ENCODE data around the gene ALDH1A3.

The ALDH1A3 gene

DNA sequence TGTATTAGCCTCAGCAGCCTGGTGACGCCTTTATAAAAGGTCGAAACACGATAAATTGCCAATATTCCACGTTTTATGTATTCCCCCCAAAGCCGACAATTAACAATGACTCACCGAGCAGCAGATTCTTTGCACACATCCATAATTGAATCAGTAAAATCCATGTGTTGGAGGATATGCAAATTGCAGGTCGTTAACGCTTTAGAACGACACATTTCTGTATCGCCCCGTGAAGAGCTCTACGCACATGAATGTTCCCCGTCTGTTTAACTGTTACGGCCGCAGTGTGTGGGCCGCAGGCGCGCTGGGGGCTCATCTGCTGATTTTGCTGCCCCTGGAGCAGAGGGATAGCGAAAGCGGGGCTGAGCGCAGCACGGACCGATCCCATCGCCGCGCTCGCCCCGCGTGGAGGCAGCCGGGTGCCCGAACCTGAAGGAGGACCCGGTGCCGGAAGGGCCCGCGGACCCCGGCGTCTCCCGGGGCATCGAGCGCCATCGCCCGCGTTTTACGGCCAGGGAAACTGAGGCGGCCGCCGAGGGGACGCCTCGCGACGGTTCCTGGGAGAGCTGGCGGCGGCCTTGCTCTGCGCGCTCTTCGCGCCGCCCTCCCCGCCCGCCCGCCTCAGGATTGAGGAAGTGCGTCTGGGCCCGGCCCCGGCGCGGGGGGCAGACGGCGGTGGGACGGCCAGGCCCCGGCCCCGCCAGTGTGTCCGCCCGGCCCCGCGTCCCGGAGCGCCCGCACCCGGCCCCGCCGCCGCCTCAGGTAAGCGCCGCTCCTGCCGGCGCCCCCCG, 39.3 kb downstream of the ALDH1A3 start, which contains the start of gene LRRK1:
LRRK1 (plus strand) TSS at position 668 of the 791 bp plus-strand sequence. CDS start 5,276 bp downstream, outside the sequence.
- Histone ChIP-seq H3K4me1 (ENCODE audit: control insufficient read depth, insufficient read depth, low read length) (no peaks in the 10 kb centered on the region), H3K36me3 (ENCODE audit: control insufficient read depth, insufficient read depth, low read length) (no peaks in the 10 kb centered on the region), H3K9ac (ENCODE audit: low read length) (peak within 1 kb of the TSS; percentile 53), H3K27me3 (ENCODE audit: control insufficient read depth, insufficient read depth, low read length) (no peaks in the 10 kb centered on the region), H3K4me3 (ENCODE audit: low read length) (peak within 1 kb of the TSS; percentile 69), H3K27ac (ENCODE audit: low read depth, low read length) (peak within 1 kb of the TSS; percentile 27)

DNA sequence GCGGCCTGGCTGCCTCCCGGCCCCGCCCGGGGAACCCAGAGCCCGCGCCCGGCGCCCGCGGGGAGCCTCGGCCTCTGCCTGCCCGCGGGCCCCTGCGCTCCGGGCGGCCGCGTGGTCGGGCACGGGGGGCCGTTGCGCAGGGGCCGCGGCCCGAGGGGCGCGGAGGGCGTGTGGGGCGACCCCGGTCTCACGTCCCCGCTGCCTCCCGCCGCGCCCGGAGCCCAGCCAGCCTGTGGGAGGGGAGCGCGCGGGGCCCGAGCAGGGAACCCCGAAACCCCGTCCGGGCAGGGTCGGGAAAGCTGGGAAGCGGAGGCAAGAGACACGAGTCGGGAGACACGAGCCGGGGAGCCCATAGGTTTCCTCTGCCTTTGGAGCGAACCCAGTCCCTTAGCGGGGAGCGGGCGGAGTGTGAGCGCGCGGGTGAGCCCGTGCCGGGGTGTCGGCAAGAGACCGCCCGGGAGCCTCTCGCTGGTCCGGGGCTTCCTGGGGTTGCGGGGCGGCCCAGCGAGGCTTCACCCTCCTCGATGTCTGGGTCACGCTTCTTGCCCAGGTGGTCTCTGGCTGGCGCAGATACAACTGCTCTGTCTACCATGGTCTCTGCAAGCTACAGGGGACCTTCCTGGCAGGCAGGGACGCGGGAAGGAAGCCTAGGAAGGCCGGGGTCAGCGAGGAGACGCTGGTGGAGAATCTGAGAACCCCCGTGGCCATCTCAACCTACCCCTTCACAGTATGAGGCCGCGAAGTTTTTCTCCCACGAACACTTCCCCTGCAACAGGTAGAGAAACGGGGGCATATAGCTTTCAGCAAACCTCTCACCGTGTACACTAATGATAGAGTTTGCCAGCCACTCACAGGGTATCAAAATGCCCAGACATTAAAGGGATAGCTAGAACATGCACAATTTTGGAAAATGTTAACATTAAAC, 40.1 kb downstream of the ALDH1A3 start:
- Histone ChIP-seq H3K27ac (ENCODE audit: low read depth, low read length) (peak overlapping the region; percentile 17), H3K36me3 (ENCODE audit: control insufficient read depth, insufficient read depth, low read length) (no peaks in the 10 kb centered on the region), H3K27me3 (ENCODE audit: control insufficient read depth, insufficient read depth, low read length) (no peaks in the 10 kb centered on the region), H3K4me3 (ENCODE audit: low read length) (peak overlapping the region; percentile 69), H3K9ac (ENCODE audit: low read length) (peak overlapping the region; percentile 53), H3K4me1 (ENCODE audit: control insufficient read depth, insufficient read depth, low read length) (no peaks in the 10 kb centered on the region)

DNA sequence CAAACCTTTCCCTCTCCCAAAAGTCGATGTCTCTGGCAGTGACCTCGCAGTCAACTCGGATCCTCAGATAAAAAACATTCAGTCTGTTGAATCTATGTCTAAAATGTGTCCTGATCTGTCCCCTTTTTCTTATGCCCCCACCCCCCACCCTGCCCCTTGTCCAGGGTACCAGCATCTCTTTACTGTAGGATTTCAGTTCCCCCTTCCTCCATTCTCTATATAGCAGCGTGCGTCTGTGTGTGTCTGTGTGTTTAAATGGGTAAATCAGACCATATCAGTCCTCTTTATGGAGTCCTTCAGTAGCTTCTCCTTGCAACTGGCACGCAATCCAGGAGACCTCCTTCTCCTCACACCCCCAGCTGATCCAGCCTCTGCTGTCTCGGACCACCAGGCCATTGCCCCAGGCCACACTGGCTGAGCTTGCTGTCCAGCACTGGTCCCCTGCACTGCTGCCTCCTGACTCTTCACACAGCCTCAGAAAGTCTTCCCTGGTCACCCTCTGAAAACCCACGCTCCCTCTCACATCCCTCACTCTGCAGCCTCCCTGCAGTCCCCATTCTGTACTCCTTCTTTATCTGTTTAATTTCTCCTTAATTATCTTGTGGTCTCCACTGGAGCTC, 41.0 kb downstream of the ALDH1A3 start:
- H3K27me3 ChIP-seq (ENCODE audit: control insufficient read depth, insufficient read depth, low read length) = no peaks in the 10 kb centered on the region
- H3K4me3 ChIP-seq (ENCODE audit: low read length) = peak overlapping the region; percentile 69
- H3K4me1 ChIP-seq (ENCODE audit: control insufficient read depth, insufficient read depth, low read length) = no peaks in the 10 kb centered on the region
- no peaks in the 10 kb centered on the region for H3K36me3 ChIP-seq (ENCODE audit: control insufficient read depth, insufficient read depth, low read length)
- no peak overlapping the region for H3K9ac ChIP-seq (ENCODE audit: low read length)
- H3K27ac ChIP-seq (ENCODE audit: low read depth, low read length) = no peak overlapping the region

DNA sequence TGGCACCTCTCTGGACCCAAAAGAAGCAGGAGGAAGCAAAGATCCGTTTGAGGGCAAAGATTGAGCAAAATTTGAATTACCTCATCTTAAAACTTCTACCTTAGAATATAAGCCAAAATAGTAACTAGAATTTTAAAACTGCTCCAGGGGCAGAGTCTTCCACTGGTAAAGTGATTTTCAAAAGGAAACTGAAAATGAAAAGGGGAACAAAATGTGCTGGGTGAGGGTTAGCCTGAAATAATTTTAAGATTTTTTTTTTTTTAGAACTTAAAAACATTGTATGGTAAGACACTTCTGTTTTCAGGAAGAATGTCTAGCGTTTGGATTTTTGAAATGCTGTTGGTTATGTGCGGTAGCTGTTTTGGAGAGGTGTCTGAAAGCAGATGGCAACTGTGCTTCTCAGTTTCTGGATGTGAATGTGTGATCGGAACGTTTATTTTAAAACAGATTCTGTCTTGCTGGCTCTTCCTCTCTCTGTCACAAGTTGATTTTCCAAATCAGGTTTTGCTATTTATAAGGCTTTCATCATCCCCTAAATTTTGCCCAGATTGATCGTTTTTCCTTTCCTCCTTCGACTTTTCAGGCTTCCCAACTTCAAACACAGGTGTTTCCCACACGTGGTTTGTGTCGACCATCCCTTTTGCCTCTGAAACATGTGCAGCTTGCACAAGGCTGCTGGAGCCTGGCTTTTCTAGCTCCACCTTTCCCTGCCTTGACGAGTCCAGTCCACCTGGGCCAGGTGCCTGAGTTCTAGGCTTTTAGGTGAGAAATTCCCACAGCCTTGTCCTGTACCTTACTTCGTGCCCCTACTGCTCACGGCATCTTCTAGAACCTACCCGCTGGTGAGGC, 42.8 kb downstream of the ALDH1A3 start:
- Histone ChIP-seq H3K4me3 (ENCODE audit: low read length) (no peak overlapping the region), H3K36me3 (ENCODE audit: control insufficient read depth, insufficient read depth, low read length) (peaks cover 2% of the 10 kb centered on the region), H3K9ac (ENCODE audit: low read length) (no peak overlapping the region), H3K27ac (ENCODE audit: low read depth, low read length) (no peak overlapping the region), H3K4me1 (ENCODE audit: control insufficient read depth, insufficient read depth, low read length) (no peaks in the 10 kb centered on the region), H3K27me3 (ENCODE audit: control insufficient read depth, insufficient read depth, low read length) (no peaks in the 10 kb centered on the region)

DNA sequence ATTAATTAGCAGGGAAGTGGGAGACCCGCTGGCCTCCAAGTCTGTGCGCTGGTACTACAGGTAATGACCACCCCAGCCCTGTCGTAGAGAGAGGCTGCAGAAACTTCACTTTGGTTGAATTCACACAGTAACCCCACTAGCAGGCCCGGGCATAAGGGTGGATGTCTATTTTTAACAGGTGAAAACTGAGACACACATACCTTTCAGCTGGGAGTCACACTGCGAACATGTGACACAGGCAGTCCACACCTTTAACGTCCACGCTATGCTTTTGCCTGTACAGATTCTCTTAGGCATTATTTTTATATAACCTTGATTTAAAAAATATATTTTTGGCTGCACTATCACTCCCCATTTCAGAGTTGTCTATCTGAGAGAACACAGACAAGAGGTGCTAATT, 43.4 kb downstream of the ALDH1A3 start:
- Histone ChIP-seq H3K9ac (ENCODE audit: low read length) (no peak overlapping the region), H3K27me3 (ENCODE audit: control insufficient read depth, insufficient read depth, low read length) (no peaks in the 10 kb centered on the region), H3K36me3 (ENCODE audit: control insufficient read depth, insufficient read depth, low read length) (peaks cover 2% of the 10 kb centered on the region), H3K27ac (ENCODE audit: low read depth, low read length) (no peak overlapping the region), H3K4me3 (ENCODE audit: low read length) (no peak overlapping the region), H3K4me1 (ENCODE audit: control insufficient read depth, insufficient read depth, low read length) (no peaks in the 10 kb centered on the region)

DNA sequence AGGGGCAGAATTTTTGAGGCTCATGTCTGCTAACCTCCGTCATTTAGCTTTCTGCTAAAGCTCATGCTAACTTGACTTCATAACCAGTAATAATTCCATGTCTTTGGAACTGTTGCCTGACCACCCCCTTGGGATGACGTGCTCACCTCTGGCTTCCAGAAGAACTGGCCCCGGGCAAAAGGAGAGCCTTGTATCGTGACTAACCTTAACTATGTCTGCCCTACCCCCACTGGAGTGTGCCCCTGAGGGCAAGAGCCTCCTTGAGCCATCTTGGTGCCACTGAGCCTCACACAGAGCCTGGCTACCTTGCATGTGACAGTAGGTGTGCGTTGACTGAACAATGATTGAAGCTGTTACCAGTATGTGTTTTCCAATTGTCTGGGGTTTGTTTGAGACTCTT, 44.3 kb downstream of the ALDH1A3 start:
- no peak overlapping the region for H3K27ac ChIP-seq (ENCODE audit: low read depth, low read length)
- no peaks in the 10 kb centered on the region for H3K27me3 ChIP-seq (ENCODE audit: control insufficient read depth, insufficient read depth, low read length)
- H3K36me3 ChIP-seq (ENCODE audit: control insufficient read depth, insufficient read depth, low read length) = peaks cover 2% of the 10 kb centered on the region
- H3K9ac ChIP-seq (ENCODE audit: low read length) = no peak overlapping the region
- H3K4me1 ChIP-seq (ENCODE audit: control insufficient read depth, insufficient read depth, low read length) = no peaks in the 10 kb centered on the region
- H3K4me3 ChIP-seq (ENCODE audit: low read length) = no peak overlapping the region

DNA sequence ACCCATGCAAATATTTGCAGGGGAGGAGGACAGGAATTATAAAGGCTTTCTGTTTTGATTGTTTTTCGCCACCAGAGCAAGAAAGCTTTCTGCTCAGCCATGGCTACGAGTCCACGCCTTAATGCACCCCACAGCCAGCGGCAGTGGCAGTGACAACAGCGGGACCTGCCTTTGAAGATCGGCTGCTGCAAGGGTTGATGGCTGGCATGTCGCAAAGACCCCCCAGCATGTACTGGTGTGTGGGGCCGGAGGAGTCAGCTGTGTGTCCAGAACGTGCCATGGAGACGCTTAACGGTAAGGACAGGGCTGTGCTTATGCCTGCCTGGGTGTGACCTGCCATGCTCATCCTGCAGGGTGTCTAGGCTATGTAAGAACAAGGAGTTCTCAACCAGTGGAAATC, 44.8 kb downstream of the ALDH1A3 start:
- no peaks in the 10 kb centered on the region for H3K27me3 ChIP-seq (ENCODE audit: control insufficient read depth, insufficient read depth, low read length)
- H3K36me3 ChIP-seq (ENCODE audit: control insufficient read depth, insufficient read depth, low read length) = peaks cover 2% of the 10 kb centered on the region
- H3K4me3 ChIP-seq (ENCODE audit: low read length) = no peak overlapping the region
- no peaks in the 10 kb centered on the region for H3K4me1 ChIP-seq (ENCODE audit: control insufficient read depth, insufficient read depth, low read length)
- no peak overlapping the region for H3K27ac ChIP-seq (ENCODE audit: low read depth, low read length)
- H3K9ac ChIP-seq (ENCODE audit: low read length) = no peak overlapping the region

DNA sequence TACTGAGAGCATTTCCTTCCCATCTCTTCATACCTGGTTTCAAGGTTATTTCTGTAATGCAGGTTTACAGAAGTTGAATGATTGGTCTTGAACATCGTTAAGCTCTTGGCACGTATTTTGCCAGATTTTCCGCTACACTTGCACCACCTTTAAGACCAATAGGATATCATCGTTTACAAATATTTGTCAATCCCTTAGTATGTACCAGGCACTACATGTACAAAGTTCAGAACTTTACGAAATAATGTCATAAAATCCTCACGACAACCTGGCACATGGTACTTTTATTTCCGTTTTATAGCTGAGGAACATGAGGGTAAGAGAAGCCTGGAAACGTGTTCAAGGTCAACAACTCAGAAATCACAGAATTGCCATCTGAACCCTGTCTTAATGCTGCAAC, 45.8 kb downstream of the ALDH1A3 start:
- Histone ChIP-seq H3K27me3 (ENCODE audit: control insufficient read depth, insufficient read depth, low read length) (no peaks in the 10 kb centered on the region), H3K9ac (ENCODE audit: low read length) (no peak overlapping the region)

DNA sequence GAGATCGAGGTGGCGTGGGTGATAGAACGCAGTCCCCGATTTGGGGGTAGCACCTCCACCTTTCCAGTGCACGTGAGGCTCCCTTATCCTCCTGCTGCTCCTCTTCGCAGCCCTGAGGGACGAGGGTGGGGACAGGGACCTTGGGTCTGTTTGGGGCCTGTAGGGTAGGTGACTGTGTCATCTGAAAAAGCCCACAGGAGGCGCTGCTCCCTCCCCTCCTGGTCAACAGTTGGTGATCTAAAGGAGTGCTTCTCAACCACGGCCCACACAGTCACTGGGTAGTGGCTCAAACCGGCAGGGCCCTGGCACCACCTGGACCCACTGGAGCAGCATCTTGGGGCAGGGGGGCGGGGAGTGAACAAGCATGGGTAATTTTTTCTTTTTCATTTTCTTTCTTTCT, 46.6 kb downstream of the ALDH1A3 start:
- no peaks in the 10 kb centered on the region for H3K27me3 ChIP-seq (ENCODE audit: control insufficient read depth, insufficient read depth, low read length)
- H3K27ac ChIP-seq (ENCODE audit: low read depth, low read length) = no peak overlapping the region
- no peaks in the 10 kb centered on the region for H3K4me1 ChIP-seq (ENCODE audit: control insufficient read depth, insufficient read depth, low read length)
- H3K9ac ChIP-seq (ENCODE audit: low read length) = no peak overlapping the region
- peaks cover 2% of the 10 kb centered on the region for H3K36me3 ChIP-seq (ENCODE audit: control insufficient read depth, insufficient read depth, low read length)
- no peak overlapping the region for H3K4me3 ChIP-seq (ENCODE audit: low read length)

More for the DNA sequence above, 45.8 kb downstream of the ALDH1A3 start:
- peaks cover 2% of the 10 kb centered on the region for H3K36me3 ChIP-seq (ENCODE audit: control insufficient read depth, insufficient read depth, low read length)
- H3K4me1 ChIP-seq (ENCODE audit: control insufficient read depth, insufficient read depth, low read length) = no peaks in the 10 kb centered on the region
- H3K4me3 ChIP-seq (ENCODE audit: low read length) = no peak overlapping the region
- no peak overlapping the region for H3K27ac ChIP-seq (ENCODE audit: low read depth, low read length)

DNA sequence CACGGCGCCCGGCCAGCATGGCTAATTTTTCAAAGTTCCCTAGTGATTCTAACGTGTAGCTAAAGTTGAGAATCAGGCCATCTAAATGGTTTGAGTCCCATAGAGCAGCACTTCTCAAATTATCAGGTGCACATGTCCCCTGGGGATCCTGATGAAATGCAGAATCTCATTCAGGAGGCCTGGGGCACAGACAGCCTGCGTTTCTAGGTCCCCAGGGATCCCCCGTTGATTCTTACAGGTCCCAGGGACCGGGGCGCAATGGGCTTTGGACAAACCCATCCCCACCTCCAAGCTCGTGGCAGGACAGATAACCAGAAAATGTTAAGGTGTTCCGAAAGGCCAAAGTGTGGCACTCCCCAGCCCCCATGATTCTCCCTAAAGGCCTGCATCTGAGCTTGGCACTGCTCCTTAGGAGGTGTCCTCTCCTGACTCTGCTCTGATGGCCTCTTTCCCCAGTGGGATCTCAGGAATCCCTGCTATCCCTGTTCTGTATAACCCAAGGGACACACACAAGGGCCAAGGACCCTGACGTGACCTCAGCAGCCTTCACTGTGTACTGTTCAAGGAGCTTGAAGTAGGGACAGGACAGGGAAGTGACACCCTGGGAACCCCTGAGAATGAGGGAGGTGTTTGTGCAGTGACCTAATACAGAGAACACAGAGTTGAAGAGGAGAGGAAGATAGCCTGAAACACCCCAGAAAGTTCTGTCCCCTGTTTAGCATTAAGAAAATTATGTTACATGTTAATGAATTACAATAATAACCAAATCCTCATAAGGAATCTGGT, 47.5 kb downstream of the ALDH1A3 start:
- no peak overlapping the region for H3K9ac ChIP-seq (ENCODE audit: low read length)
- no peaks in the 10 kb centered on the region for H3K27me3 ChIP-seq (ENCODE audit: control insufficient read depth, insufficient read depth, low read length)
- H3K36me3 ChIP-seq (ENCODE audit: control insufficient read depth, insufficient read depth, low read length) = peaks cover 2% of the 10 kb centered on the region
- no peak overlapping the region for H3K27ac ChIP-seq (ENCODE audit: low read depth, low read length)
- no peaks in the 10 kb centered on the region for H3K4me1 ChIP-seq (ENCODE audit: control insufficient read depth, insufficient read depth, low read length)
- no peak overlapping the region for H3K4me3 ChIP-seq (ENCODE audit: low read length)

DNA sequence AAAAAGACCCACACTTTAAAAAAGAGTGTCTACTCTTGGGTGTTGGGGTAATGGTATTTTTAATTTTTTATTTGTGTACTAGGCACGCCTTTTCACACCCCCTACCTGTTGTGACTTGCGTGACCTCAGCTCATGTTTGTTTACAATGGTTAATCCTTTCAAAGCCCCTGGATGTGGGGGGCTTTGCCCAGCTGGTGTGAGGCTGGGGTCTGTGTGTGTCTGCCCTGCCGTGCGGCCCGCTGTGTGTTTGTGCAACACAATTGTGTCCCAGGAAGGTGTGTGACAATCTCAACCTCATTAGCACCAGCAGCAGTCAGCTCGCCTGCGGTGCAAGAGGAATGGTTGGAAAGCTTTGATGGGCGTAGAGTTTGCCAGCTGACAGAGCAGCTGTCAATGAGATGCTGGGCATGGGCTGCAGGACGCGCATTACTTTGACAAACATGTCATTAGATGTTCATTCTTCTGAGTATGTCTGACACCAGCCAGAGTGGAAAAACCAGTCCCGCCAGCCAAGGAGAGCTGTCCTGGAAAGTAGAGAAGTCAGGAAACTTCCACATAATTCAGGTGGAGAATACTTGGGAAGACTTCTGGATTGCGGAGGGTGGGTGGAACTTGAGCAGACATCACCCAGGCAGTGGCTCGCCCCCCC, 49.1 kb downstream of the ALDH1A3 start:
- Histone ChIP-seq H3K9ac (ENCODE audit: low read length) (no peak overlapping the region), H3K27ac (ENCODE audit: low read depth, low read length) (no peak overlapping the region), H3K27me3 (ENCODE audit: control insufficient read depth, insufficient read depth, low read length) (no peaks in the 10 kb centered on the region), H3K36me3 (ENCODE audit: control insufficient read depth, insufficient read depth, low read length) (peaks cover 2% of the 10 kb centered on the region), H3K4me3 (ENCODE audit: low read length) (no peak overlapping the region), H3K4me1 (ENCODE audit: control insufficient read depth, insufficient read depth, low read length) (no peaks in the 10 kb centered on the region)

Data from rectal smooth muscle tissue (tissue), 1 donor.